ENCODE measurements around the gene RESF1.
"Not testable (repeated sequence)": the region's sequence is repeated elsewhere in the genome, so short reads cannot be mapped to it uniquely, and the experiment has no call there.

The RESF1 gene, protein sequence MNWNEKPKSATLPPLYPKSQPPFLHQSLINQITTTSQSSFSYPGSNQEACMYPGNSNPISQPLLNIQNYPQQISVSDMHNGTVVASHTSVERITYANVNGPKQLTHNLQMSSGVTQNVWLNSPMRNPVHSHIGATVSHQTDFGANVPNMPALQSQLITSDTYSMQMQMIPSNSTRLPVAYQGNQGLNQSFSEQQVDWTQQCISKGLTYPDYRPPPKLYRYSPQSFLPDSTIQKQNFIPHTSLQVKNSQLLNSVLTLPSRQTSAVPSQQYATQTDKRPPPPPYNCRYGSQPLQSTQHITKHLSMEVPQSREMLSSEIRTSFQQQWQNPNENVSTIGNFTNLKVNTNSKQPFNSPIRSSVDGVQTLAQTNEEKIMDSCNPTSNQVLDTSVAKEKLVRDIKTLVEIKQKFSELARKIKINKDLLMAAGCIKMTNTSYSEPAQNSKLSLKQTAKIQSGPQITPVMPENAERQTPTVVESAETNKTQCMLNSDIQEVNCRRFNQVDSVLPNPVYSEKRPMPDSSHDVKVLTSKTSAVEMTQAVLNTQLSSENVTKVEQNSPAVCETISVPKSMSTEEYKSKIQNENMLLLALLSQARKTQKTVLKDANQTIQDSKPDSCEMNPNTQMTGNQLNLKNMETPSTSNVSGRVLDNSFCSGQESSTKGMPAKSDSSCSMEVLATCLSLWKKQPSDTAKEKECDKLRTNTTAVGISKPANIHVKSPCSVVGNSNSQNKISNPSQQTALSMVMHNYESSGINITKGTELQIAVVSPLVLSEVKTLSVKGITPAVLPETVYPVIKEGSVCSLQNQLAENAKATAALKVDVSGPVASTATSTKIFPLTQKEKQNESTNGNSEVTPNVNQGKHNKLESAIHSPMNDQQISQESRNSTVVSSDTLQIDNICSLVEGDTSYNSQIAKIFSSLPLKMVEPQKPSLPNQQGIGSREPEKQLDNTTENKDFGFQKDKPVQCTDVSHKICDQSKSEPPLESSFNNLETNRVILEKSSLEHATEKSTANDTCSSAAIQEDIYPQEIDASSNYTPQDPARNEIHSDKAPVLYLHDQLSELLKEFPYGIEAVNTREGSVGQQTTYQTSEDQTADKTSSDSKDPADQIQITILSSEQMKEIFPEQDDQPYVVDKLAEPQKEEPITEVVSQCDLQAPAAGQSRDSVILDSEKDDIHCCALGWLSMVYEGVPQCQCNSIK (N-terminal part only)

DNA sequence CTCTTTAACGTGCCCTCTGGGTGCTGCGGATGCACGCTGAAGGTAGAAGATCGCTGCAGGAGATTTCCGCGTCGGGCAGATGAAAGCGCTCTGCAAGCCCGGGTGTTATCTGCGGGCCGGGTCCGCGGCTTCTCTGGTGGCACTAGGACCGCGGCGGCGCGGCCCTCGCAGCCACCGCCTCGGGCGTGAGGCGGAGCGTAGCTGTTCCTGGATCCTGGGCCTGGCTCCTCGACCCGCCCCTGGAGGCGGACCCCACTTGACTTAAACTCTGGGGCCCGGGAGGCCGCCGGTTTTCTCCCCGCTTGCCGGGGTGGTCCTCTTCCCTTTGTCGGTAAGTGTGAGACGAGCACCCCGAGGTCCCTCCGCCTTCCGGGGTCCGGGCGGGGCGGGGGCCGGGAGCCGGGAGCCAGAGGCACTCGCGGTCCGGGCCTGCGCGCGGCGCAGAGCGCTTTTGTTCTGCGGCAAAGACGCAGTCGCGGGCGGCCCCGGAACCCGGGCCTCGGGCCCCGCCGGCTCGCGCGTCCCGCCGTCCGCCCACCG lies at the start of gene RESF1:
TSS of gene RESF1 (plus strand) at position 255 of the 540 bp plus-strand sequence. CDS start 21,541 bp downstream, outside the sequence.
- DNase-seq, result peak; percentile 94

GRCh38 chr12:31914927-31915326 lies 44.3 kb upstream of the RESF1 start:
- DNase-seq, result no peak

DNA sequence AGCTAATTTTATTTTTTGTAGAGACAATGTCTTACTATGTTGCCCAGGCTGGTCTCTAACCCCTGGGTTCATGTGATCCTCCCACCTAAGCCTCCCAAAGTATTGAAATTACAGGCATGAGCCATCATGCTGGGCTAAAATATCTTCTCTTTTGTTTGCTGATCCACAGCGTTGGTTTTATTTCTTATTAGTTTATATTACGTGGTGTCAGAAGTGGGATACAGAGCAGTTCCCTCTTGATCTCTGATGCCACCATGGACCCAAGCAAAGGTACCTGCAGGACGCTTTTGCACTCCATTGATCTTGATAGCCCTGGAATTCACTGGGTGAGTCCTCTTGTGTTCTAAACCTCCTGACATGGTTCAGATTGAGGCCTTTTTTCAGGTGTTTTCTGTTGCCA lies 43.8 kb upstream of the RESF1 start:
- no peak for DNase-seq

DNA sequence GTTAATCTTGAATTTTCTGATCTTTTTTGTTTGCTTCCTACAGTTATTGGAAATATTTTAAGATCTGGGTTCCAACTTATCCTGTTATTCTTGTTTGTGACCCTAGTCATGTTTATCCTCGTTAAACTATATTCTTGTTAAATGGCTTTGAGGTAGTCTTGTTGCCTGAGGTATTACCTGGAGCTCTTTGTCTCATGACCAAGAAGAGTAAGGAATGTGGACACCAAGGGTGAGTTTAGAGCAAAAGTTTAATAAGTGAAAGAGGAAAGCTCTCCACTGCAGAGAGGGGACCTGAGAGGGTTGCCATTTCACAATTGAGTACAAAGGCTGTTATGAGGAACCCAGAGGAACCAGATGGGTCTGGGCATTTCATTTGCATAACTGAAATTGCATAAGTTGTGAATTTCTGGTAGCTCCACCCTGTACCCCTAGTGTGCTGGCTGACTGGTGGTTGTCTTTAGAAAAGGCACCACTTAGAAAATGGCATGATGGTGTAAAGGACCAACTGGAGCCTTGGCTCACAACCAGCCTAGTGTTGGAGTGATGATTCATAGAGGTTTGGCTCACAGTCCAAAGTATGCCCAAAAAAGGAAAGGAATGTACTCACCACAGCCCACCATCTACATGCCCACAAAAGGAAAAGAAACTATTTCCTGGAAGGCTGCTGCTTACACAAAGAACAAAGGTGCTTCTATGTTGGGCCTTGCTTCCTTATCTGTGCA lies 36.7 kb upstream of the RESF1 start:
- DNase-seq, result no peak

- no peak for DNase-seq
Measured at GRCh38 chr12:31923063-31923412, 36.2 kb upstream of the RESF1 start.

DNA sequence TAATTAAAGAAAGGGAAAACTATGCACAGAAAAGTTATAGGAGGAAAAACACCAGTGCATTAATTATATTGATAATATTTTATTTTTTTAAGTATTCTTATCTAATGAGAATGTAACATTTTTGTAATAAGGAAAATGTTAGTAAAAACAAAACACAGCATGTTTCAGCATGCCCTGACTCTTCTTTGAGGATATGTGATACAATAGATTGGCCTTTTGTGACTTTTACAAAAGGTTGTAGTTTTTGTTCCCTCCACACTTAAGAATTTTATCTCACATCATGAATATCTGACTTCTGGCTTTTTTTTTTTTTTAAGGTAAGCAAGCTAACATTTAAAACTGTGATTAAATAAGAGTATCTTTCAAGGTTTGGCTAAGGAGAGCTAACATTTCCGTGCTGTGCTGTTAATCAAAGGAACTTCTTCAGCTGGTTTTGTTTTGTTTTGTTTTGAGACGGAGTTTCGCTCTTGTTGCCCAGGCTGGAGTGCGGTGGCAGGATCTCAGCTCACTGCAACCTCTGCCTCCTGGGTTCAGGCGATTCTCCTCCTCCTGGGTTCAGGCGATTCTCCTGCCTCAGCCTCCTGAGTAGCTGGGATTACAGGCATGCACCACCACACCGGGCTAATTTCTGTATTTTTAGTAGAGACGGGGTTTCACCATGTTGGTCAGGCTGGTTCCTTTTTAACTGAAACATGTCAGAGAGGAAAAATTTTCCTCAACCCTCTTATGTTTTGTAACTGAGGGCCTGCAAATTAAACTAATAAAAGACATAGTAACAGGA lies 30.8 kb upstream of the RESF1 start:
- no peak for DNase-seq

DNA sequence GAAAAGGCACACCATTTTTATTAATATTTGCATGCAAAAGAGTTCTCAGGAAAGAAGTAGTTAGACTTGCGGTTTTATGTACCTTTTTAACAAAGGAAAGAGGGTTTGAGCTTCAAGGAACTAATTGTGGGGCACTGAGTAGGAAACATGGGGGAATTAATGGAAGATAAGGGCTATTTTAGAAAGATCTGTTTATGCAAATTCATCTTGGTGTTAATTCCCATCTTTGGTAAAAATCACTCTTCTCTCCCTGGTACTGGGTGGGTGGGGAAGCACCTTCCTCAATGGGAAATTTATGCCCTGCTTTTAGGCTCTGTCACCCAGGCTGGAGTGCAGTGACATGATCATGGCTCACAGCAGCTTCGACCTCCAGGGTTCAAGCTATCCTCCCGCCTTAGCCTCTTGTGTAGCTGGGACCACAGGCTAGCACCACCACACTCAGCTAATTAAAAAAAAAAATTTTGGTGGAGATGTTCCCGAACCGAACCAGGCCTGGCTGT lies 30.1 kb upstream of the RESF1 start:
- DNase-seq, result no peak

DNA sequence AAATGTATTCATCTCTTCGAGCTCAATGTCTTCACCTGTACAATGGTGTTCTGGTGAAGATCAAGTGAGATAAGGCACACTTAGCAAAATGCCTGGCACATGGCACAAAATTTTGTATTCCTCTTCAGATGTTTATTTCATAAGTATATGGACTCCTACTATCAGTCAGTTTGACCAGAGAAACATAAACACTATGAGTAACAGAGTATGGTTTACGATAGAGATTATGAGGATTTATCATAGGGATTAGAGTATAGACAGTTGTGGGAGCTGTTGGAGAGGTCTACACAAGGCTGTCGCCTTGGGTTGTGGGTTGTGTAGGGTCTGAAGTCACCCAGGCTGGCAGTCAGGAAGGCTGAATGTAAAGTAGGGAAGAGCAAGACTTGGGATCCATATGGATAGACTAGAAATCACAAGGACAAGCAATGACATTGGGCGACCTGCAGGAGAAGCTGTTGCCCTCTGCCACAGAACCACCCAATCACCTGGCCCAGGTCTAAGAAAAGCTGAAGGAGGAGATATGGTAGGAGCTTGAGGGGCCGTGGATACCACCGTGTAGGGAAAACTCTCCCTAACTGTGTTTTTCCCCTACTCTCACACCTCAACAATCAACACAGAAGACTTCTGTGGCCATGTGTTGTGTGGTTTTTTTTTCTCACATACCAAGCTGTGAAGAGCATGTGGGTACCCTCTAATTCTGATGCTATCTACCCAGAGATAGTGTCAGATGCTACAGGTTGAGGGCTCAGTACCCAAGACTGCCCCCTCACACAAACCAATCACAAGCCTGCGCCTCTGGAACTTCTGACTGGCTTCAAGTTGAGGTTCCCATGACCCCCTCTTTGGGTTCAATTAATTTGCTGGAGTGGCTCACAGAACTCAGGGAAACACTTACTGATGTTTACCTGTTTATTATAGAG lies 27.2 kb upstream of the RESF1 start:
- DNase-seq, result no peak

DNA sequence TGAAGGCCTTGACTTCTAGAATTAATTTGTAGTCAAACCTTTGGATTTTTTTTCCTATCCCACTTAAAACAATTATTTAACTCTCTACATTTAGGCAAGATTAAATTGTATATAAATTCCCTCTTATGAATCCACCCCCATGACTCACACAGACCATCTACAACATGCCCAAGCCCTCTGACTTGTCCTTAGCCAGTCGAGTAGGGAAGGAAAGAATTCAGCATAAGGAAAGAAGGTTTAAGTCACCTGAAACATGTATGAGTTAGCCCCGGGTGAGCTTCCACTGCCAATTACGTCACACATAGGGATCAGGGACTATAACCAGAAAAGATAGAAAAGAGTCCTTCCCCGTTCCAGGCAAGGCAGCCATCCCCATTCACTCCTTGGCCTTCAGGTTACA lies 14.9 kb upstream of the RESF1 start:
- DNase-seq, result no peak

GRCh38 chr12:31947971-31948370 lies 11.2 kb upstream of the RESF1 start:
- no peak for DNase-seq

- not testable (repeated sequence) for DNase-seq
Measured at GRCh38 chr12:31948697-31949359, 10.4 kb upstream of the RESF1 start.

GRCh38 chr12:31950088-31950487 lies 9.1 kb upstream of the RESF1 start:
- no peak for DNase-seq

DNA sequence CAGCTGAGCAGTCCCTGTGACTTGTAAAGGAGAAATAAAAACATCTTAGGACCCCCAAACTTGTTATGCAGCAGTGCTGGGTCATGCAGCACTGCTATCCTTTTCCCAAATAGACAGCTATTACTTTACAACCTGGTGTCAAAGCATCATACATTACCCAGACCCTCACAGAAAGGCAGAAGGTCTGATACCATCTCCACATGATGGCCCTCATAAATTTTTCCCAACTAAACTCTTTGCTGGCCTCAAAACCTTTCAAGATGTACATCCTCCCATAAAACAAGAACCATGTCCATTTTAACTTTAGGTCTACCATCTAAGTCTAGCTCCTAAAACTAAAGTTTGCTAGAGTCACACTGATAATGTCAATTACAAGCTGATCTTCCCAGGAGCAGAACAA lies 8.7 kb upstream of the RESF1 start:
- no peak for DNase-seq

DNA sequence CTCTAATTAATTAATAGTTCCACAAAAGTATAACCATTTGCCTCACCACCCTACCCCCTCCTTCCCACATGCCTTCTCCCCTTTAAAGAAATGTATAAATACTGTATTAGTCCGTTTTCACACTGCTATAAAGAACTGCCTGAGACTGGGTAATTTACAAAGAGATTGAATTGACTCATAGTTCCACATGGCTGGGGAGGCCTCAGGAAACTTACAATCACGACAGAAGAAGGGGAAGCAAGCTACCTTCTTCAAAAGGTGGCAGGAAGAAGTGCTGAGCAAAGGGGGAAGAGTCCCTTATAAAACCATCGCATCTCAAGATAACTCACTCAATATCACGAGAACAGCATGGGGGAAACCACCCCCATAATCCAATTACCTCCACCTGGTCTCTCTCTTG lies 8.2 kb upstream of the RESF1 start:
- no peak for DNase-seq

GRCh38 chr12:31951939-31952338 lies 7.3 kb upstream of the RESF1 start:
- no peak for DNase-seq

DNA sequence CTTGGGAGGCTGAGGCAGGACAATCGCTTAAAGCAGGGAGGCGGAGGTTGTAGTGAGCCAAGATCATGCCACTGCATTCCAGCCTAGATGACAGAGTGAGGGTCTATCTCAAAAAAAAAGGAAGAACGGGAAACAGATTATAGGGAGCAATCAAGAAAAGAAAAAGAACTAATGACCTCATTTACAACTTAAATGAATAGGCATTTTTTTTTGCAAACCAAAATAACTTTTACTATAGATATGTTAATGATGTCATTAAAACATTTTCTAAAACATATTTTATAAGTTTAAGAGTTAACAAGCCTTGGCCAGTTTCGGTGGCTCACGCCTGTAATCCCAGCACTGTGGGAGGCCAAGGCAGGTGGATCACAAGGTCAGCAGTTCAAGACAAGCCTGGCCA lies 6.8 kb upstream of the RESF1 start:
- DNase-seq, result no peak

DNA sequence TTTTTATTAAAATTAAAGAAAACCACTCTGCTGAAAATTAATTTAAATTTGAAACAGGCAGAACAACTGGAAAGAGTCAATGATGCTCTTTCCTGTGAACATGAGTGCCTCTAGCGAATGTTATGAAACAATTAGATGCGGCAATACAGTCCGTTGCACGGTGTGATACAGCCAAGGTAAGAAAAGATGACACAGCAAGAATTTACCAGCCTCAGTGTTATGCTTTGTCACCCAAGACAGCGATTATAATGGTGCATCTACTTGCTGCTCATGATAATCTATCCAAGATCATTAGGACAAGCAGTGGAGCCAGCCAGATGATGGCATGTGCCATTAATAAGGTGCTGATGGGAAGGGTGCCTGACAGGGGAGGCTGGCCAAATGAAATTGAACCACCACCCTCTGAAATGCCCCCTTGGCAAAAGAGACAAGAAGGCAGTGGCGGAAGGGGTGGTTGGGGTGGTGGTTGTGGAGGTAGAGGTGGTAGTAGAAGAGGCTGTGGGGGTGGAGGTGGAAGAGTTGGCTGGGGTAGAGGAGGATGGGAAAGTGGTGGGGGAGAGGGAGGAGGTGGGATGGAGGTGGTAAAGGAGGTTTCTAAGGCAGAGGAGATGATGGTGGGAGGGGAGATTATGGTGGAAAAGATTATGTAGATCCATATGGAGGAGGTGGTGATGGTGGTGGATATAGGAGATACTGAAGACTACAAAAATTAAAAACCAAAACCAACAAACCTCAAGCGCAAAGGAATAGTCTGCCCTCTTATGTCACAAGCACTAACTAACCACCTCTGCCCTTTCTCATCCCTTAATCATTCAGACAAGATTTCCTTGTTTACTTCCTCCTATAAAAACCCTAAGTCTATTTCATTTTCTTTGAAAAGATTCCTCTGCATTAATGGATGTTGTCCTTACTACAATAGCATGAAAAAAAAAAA lies 4.0 kb upstream of the RESF1 start:
- no peak for DNase-seq

DNA sequence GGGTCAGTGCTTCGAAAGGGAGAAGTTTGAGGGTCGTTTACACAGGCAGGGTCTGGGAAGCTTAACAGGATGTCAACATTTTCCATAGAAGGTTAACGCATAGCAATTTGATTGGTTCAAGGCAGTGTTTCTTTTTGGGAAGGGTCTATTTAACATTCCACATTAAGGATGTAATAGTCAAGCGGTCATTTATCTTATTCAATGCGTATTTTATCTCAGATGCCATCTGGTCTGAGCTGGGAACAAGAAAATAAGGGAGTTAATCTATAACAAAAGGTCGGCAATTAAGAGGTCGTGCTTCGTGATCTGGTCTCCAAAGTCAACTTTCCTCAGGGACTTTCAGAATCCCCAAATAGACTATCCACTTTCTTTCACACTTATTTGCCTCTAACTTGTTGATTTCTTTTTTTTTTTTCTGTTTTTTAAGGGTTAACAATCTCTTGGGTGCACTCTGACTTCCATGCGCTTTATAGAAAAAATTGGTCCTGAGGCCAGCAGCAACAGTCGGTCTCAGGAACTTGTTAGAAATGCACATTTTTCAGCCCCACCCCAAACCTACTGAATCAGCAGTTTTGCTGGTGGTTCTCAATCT lies 550 bp upstream of the RESF1 start:
- no peak for DNase-seq

Measured in right hindlimb (tissue), 1 donor.